ENCODE results near the gene TMCO1. TPM values are rescaled to one million over a fixed set of nuclear protein-coding genes. Genes with fewer than 3 reads are reported as not detected.
"Not testable (repeated sequence)": the region's sequence is repeated elsewhere in the genome, so short reads cannot be mapped to it uniquely, and the experiment has no call there.

The TMCO1 gene
- total and polyA plus RNA-seq, 2 donors: 86.2 to 116 TPM

DNA sequence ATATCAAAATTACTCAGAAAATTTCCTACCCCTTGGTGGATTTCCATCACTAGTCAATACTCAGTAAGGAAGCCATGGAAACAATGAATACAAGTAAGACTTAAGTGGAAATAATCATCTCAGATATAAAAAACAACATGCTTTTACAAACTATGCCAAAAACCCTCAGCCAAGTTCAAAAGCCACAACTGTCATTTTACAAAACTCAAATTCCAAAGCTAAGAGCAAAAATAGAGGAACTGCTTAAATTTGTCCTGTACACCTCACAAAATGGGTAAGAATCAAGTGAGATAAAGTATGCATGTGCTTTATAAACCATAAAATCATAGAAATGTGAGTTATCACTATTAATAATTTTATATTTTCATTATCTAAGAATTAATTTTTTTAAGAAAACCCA is 9.6 kb downstream of the TMCO1 start:
- peaks cover 8 to 31% of the 10 kb centered on the region in 2 donors for H3K36me3 ChIP-seq (ENCODE audit: control insufficient read depth in 2 of 2, insufficient read depth in 2 of 2, low read length in 1 of 2)
- H3K9me3 ChIP-seq (ENCODE audit: control insufficient read depth in 2 of 2, insufficient read depth in 1 of 2, low read length in 1 of 2): no peaks in the 10 kb centered on the region
- no peaks in the 10 kb centered on the region for H3K4me1 ChIP-seq (ENCODE audit: control insufficient read depth in 2 of 2, insufficient read depth in 2 of 2, low read length in 2 of 2)
- H3K4me3 ChIP-seq (ENCODE audit: low read length in 2 of 2): no peak overlapping the region
- no peak for DNase-seq (ENCODE audit: low read depth in 6 of 9, low spot score in 9 of 9)
- no peaks in the 10 kb centered on the region for H3K27me3 ChIP-seq (ENCODE audit: control insufficient read depth in 2 of 2, insufficient read depth in 1 of 2, low read length in 1 of 2)
- H3K27ac ChIP-seq (ENCODE audit: low read depth in 1 of 2, low read length in 1 of 2): no peak overlapping the region

DNA sequence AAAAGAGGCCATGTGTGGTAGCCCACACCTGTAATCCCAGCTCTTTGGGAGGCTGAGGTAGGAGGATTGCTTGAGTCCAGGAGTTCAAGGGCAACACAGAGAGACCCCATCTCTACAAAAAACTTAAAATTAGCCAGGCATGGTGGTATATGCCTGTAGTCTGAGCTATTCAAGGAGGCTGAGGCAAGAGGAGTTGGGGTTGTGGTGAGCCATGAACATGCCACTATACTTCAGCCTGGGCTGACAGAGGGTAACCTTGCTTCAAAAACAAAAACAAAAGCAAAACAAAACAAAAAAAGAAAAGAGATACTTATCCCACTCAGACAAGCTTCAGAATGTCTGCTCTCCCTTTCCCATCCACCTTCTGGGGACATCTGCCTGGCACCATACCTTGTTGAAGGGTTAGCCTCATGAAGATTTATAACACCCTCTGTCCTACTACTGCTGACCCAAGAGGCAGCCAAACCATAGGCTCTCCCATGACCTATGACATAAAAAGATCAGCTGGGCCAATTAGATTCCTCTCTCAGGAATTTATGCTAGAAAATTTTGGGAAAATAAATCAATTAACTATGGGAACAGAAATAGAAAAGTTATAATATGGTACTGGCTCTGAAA is 13.2 kb downstream of the TMCO1 start:
- Histone ChIP-seq H3K9me3 (ENCODE audit: control insufficient read depth in 2 of 2, insufficient read depth in 1 of 2, low read length in 1 of 2) (no peaks in the 10 kb centered on the region), H3K27ac (ENCODE audit: low read depth in 1 of 2, low read length in 1 of 2) (no peak overlapping the region), H3K27me3 (ENCODE audit: control insufficient read depth in 2 of 2, insufficient read depth in 1 of 2, low read length in 1 of 2) (no peaks in the 10 kb centered on the region), H3K36me3 (ENCODE audit: control insufficient read depth in 2 of 2, insufficient read depth in 2 of 2, low read length in 1 of 2) (peaks cover 16 to 30% of the 10 kb centered on the region in 2 donors), H3K4me1 (ENCODE audit: control insufficient read depth in 2 of 2, insufficient read depth in 2 of 2, low read length in 2 of 2) (no peaks in the 10 kb centered on the region), H3K4me3 (ENCODE audit: low read length in 2 of 2) (no peak overlapping the region)
- no peak for DNase-seq (ENCODE audit: low read depth in 6 of 9, low spot score in 9 of 9)

DNA sequence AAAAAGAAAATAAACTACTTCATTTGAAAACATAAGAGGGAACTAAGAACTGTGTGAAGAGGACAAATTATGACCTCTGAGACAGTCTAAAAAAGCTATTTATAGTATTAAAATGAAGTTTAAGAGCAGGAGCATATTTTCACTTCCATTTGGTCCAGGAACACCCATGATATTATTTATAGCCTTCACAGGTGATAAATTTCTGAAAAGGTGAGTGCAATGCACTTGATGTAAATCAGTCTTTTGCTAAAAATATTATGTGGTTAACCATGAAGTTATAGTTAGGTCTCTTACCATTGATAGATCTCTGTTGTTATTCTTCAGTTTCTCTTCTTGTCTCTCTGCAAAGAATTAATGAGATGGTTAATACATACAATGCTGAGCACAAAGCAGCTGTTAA is 14.7 kb downstream of the TMCO1 start:
- peaks cover 13 to 24% of the 10 kb centered on the region in 2 donors for H3K36me3 ChIP-seq (ENCODE audit: control insufficient read depth in 2 of 2, insufficient read depth in 2 of 2, low read length in 1 of 2)
- H3K27me3 ChIP-seq (ENCODE audit: control insufficient read depth in 2 of 2, insufficient read depth in 1 of 2, low read length in 1 of 2): no peaks in the 10 kb centered on the region
- H3K27ac ChIP-seq (ENCODE audit: low read depth in 1 of 2, low read length in 1 of 2): no peak overlapping the region
- H3K4me1 ChIP-seq (ENCODE audit: control insufficient read depth in 2 of 2, insufficient read depth in 2 of 2, low read length in 2 of 2): no peaks in the 10 kb centered on the region
- H3K9me3 ChIP-seq (ENCODE audit: control insufficient read depth in 2 of 2, insufficient read depth in 1 of 2, low read length in 1 of 2): no peaks in the 10 kb centered on the region
- no peak overlapping the region for H3K4me3 ChIP-seq (ENCODE audit: low read length in 2 of 2)
- no peak for DNase-seq (ENCODE audit: low read depth in 6 of 9, low spot score in 9 of 9)

DNA sequence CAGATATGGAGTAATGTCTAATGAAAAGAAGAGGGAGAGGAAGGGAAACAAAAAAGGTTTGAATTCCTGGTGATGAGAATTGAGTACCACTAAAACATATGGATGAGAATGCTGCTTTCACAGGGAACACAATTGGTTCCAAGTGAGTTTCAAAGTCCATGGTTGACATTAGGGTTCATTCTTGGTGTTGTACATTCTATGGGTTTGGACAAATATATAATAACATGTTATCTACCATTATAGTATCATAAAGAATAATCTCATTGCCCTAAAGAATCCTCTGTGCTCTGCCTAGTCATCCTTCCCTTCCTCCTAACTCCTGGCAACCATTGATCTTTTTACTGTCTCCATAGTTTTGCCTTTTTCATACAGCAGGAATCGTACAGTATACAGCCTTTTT is 20.1 kb downstream of the TMCO1 start:
- H3K4me1 ChIP-seq (ENCODE audit: control insufficient read depth in 2 of 2, insufficient read depth in 2 of 2, low read length in 2 of 2): no peaks in the 10 kb centered on the region
- WGBS: 97% methylated on average over 1 of the region's 1 CpG
- H3K4me3 ChIP-seq (ENCODE audit: low read length in 2 of 2): no peak overlapping the region
- DNase-seq (ENCODE audit: low read depth in 6 of 9, low spot score in 9 of 9): no peak
- peaks cover 6 to 20% of the 10 kb centered on the region in 2 donors for H3K36me3 ChIP-seq (ENCODE audit: control insufficient read depth in 2 of 2, insufficient read depth in 2 of 2, low read length in 1 of 2)
- no peaks in the 10 kb centered on the region for H3K27me3 ChIP-seq (ENCODE audit: control insufficient read depth in 2 of 2, insufficient read depth in 1 of 2, low read length in 1 of 2)
- no peaks in the 10 kb centered on the region for H3K9me3 ChIP-seq (ENCODE audit: control insufficient read depth in 2 of 2, insufficient read depth in 1 of 2, low read length in 1 of 2)
- no peak overlapping the region for H3K27ac ChIP-seq (ENCODE audit: low read depth in 1 of 2, low read length in 1 of 2)

DNA sequence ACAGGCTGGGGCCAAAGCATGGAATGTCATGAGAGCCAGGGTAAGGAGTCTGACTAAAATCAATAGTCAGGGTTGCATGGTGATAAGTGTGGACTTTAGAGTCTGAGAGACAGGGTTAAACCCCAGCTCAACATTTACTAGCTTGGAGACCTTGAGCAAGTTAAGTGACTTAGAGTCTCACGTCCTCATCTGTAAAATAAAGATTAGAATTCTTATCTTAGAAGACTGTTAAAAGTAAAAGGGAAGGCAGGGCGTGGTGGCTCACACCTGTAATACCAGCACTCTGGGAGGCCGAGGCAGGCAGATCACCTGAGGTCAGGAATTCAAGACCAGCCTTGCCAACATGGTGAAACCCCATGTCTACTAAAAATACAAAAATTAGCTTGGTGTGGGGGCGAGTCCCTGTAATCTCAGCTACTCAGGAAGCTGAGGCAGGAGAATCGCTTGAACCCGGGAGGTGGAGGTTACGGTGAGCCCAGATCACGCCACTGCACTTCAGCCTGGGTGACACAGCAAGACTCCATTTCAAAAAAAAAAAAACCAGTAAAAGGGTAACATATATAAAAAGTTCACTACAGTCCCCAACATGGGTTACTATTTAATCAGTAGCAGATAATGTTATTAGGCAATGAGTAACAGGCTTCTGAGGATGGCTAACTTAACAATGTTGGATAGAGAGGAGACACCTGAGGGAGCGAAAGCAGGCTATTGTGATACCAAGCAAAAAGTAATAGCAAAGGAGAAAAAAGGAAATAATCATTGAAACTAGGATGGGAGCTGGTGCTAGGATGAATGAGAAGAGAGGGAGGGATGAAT is 20.8 kb downstream of the TMCO1 start:
- Histone ChIP-seq H3K36me3 (ENCODE audit: control insufficient read depth in 2 of 2, insufficient read depth in 2 of 2, low read length in 1 of 2) (peaks cover 7 to 17% of the 10 kb centered on the region in 2 donors), H3K27ac (ENCODE audit: low read depth in 1 of 2, low read length in 1 of 2) (no peak overlapping the region), H3K9me3 (ENCODE audit: control insufficient read depth in 2 of 2, insufficient read depth in 1 of 2, low read length in 1 of 2) (no peaks in the 10 kb centered on the region), H3K4me1 (ENCODE audit: control insufficient read depth in 2 of 2, insufficient read depth in 2 of 2, low read length in 2 of 2) (no peaks in the 10 kb centered on the region), H3K27me3 (ENCODE audit: control insufficient read depth in 2 of 2, insufficient read depth in 1 of 2, low read length in 1 of 2) (no peaks in the 10 kb centered on the region), H3K4me3 (ENCODE audit: low read length in 2 of 2) (no peak overlapping the region)
- WGBS: 98% methylated on average over 9 of the region's 9 CpGs
- no peak for DNase-seq (ENCODE audit: low read depth in 6 of 9, low spot score in 9 of 9)

DNA sequence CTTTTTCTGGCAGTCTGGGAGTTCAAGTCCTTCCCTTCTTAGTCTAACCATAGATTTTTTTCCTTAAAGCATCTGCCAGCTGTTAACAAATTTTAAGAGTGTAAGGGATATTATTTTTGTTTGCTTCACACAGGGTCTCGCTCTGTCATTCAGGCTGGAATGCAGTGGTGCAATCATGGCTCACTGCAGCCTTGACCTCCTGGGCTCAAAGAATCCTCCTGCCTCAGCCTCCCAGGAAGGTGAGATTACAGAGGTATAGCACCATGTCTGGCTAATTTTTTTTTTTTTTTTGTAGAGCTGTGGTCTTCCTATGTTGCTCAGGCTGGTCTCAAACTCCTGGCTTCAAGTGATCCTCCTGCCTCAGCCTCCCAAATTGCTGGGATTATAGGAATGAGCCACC is 23.8 kb downstream of the TMCO1 start:
- 98% methylated on average over 1 of the region's 1 CpG for WGBS
- DNase-seq (ENCODE audit: low read depth in 6 of 9, low spot score in 9 of 9): not testable (repeated sequence)
- H3K36me3 ChIP-seq (ENCODE audit: control insufficient read depth in 2 of 2, insufficient read depth in 2 of 2, low read length in 1 of 2): peaks cover 20 to 40% of the 10 kb centered on the region in 2 donors

DNA sequence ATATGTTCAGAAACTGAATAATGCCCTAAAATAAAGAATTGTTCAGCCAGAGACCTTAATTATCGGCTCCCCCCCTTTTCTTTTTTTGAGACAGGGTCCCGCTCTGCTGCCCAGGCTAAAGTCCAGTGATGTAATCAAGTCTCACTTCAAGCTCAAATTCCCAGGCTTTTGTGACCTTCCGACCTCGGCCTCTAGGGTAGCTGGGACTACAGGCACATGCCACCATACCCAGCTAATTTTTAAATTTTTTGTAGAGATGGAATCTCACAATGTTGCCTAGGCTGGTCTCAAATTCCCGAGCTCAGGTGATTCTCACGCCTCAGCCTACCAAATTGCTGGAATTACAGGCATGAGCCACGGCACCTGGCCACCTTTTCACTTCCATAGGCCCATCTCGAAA is 26.5 kb downstream of the TMCO1 start:
- Histone ChIP-seq H3K9me3 (ENCODE audit: control insufficient read depth in 2 of 2, insufficient read depth in 1 of 2, low read length in 1 of 2) (no peaks in the 10 kb centered on the region), H3K36me3 (ENCODE audit: control insufficient read depth in 2 of 2, insufficient read depth in 2 of 2, low read length in 1 of 2) (peaks cover 26 to 41% of the 10 kb centered on the region in 2 donors), H3K4me3 (ENCODE audit: low read length in 2 of 2) (no peak overlapping the region), H3K4me1 (ENCODE audit: control insufficient read depth in 2 of 2, insufficient read depth in 2 of 2, low read length in 2 of 2) (no peaks in the 10 kb centered on the region), H3K27ac (ENCODE audit: low read depth in 1 of 2, low read length in 1 of 2) (no peak overlapping the region), H3K27me3 (ENCODE audit: control insufficient read depth in 2 of 2, insufficient read depth in 1 of 2, low read length in 1 of 2) (no peaks in the 10 kb centered on the region)
- WGBS: 92% methylated on average over 8 of the region's 8 CpGs
- DNase-seq (ENCODE audit: low read depth in 6 of 9, low spot score in 9 of 9): no peak

More for the DNA sequence above, 23.8 kb downstream of the TMCO1 start:
- not testable (repeated sequence) for H3K9me3 ChIP-seq (ENCODE audit: control insufficient read depth in 2 of 2, insufficient read depth in 1 of 2, low read length in 1 of 2); H3K27ac ChIP-seq (ENCODE audit: low read depth in 1 of 2, low read length in 1 of 2); H3K4me1 ChIP-seq (ENCODE audit: control insufficient read depth in 2 of 2, insufficient read depth in 2 of 2, low read length in 2 of 2); H3K4me3 ChIP-seq (ENCODE audit: low read length in 2 of 2); H3K27me3 ChIP-seq (ENCODE audit: control insufficient read depth in 2 of 2, insufficient read depth in 1 of 2, low read length in 1 of 2)

DNA sequence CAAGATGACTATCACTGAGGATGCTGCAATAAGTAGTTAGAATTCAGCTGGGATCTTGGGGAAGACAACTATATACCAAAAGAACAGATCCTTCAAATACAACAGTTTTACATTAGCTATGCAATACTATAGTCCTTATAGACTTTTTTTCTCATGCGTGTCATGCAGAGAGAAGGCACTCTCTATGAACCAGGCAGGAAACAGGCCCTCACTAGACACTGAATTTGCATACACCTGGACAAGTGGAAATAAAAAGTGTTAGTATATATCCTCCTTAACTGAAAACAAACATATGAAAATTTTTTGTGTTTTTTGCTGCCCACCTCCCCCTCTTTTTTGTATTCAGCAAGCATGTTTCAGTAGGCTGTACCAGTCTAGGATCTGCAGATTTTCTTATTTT is 29.9 kb downstream of the TMCO1 start:
- Histone ChIP-seq H3K4me1 (ENCODE audit: control insufficient read depth in 2 of 2, insufficient read depth in 2 of 2, low read length in 2 of 2) (no peaks in the 10 kb centered on the region), H3K27me3 (ENCODE audit: control insufficient read depth in 2 of 2, insufficient read depth in 1 of 2, low read length in 1 of 2) (no peaks in the 10 kb centered on the region), H3K9me3 (ENCODE audit: control insufficient read depth in 2 of 2, insufficient read depth in 1 of 2, low read length in 1 of 2) (no peaks in the 10 kb centered on the region), H3K36me3 (ENCODE audit: control insufficient read depth in 2 of 2, insufficient read depth in 2 of 2, low read length in 1 of 2) (peaks cover 33 to 48% of the 10 kb centered on the region in 2 donors), H3K4me3 (ENCODE audit: low read length in 2 of 2) (no peak overlapping the region), H3K27ac (ENCODE audit: low read depth in 1 of 2, low read length in 1 of 2) (no peak overlapping the region)
- no peak for DNase-seq (ENCODE audit: low read depth in 6 of 9, low spot score in 9 of 9)
- WGBS: 81% methylated on average over 1 of the region's 1 CpG

DNA sequence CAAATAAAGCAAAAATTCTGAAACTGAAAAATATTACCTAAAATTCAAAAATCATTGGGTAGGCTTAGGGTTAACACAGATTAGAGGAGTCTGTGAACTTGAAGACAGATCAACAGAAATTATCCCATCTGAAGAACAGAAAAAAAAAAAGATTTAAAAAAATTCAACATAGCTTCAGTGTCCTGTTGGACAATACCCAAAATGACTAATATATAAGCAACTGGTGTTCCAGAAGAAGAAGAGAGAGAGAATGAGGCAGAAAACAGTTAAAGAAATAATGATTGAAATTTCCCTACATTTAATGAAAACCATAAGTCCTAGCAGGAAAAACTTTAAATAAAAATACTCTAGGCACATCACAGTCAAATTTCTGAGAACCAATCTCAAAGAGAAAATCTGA is 31.5 kb downstream of the TMCO1 start:
- H3K9me3 ChIP-seq (ENCODE audit: control insufficient read depth in 2 of 2, insufficient read depth in 1 of 2, low read length in 1 of 2): no peaks in the 10 kb centered on the region
- no peak overlapping the region for H3K4me3 ChIP-seq (ENCODE audit: low read length in 2 of 2)
- H3K4me1 ChIP-seq (ENCODE audit: control insufficient read depth in 2 of 2, insufficient read depth in 2 of 2, low read length in 2 of 2): no peaks in the 10 kb centered on the region
- no peak overlapping the region for H3K27ac ChIP-seq (ENCODE audit: low read depth in 1 of 2, low read length in 1 of 2)
- H3K27me3 ChIP-seq (ENCODE audit: control insufficient read depth in 2 of 2, insufficient read depth in 1 of 2, low read length in 1 of 2): no peaks in the 10 kb centered on the region
- H3K36me3 ChIP-seq (ENCODE audit: control insufficient read depth in 2 of 2, insufficient read depth in 2 of 2, low read length in 1 of 2): peaks cover 23 to 42% of the 10 kb centered on the region in 2 donors
- no peak for DNase-seq (ENCODE audit: low read depth in 6 of 9, low spot score in 9 of 9)

Data from thymus (tissue), 11 donors.